Right ventricle myocardium superior (tissue), 1 donor: ENCODE data around the gene GUCA2A. TPM values are rescaled to one million over a fixed set of nuclear protein-coding genes. Genes with fewer than 3 reads are reported as not detected.

Experiments
- ATAC-seq: fragments of 200-7000 bp; cut with Tn5 transposase; one replicate; pipeline ENCODE4 v1.9.1; 2020; ENCODE audit warnings: mild to moderate bottlenecking; ENCODE audit not compliant: poor library complexity
- DNase-seq: peaks from one replicate; pipeline ENCODE4 v3.0.0-alpha.2; 2020
- intact Hi-C: fragments of 100-400 bp; cut with DNase I; formaldehyde crosslinking; loops from one replicate; pipeline ENCODE4 v1.11.2; 2022
- total RNA-seq: library from RNA; stranded (reverse); fragmentation: NEBNext Ultra II Directional; extraction: Animal tissue kit (Norgen Biotek cat#: 25700); gene quantifications from one replicate; pipeline ENCODE4 v1.2.1, GENCODE V29; 2021
- donor health status: DM: no; HTN: yes; CAD: no; lungs with severe emphysema.

Gene GUCA2A
- total RNA-seq, 1 donor from 2014 or later: not detected

DNA sequence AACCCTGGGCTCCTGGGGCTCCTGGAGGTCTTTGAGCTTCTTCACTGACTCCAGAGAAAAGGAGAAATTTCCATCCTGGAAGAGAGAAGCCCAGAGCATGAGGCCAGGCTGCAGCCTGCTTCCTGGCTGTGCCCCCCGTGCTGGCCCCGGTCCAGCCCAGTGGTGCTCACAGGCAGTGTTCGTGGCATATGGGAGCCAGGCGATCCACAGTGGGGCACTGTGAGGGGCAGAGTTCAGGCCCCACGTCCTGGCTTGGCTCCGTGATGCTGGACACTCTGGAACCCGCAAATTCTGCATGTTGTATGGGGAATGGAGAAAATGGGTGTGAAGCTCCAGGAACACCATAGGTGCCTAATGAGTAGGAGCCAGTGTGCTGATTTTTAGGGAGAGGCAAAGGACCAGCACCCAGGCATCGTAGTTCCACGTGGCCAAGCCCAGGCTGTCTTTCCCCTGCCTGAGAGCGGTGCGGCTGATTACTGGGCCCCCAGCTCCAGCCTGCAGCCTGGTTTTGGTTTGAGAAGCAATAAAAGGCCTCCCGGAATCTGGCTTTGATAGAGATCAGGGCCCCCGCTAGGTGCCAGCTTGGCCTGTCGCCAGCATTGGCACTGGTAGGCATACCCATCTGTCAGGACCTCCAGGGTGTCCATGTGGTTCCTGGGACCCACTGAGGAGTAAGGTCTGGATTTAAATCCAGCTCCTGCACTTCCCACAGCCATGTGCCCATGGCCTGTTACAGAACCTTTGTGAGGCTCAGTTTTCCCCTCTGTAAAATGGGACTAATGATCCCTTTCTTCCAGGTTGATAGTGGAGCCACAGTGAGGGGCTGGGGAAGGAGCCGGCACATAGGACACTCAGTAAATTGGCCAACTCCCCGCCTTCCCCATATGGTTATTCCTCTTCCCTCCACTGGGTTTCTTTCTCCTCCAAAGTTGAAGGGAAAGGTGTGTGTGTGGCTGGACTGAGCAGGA is 725 bp downstream of the GUCA2A start:
- ATAC-seq (no peak), DNase-seq (no peak)
- intact Hi-C loops: no loop called here

DNA sequence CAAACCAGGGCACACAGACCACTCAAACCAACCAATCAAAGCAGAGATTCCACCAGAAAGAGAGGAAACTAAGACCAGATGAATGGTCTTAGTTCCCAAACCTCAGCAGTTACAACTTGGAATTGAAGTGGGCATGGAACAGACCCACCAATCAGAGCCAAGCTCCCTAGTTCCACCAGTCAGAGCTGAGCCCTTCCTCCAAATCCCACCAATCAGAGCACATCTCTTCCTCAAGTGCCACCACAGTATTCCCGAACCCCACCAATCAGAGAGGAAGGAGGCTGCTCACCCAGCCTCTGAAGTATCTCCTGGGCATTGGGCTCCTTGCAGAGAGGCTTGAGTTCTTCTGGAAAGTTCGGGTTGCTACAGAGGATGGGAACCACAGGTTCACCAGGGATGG is 1.4 kb downstream of the GUCA2A start:
- ATAC-seq (no peak), DNase-seq (no peak)
- intact Hi-C loops: no loop called here

DNA sequence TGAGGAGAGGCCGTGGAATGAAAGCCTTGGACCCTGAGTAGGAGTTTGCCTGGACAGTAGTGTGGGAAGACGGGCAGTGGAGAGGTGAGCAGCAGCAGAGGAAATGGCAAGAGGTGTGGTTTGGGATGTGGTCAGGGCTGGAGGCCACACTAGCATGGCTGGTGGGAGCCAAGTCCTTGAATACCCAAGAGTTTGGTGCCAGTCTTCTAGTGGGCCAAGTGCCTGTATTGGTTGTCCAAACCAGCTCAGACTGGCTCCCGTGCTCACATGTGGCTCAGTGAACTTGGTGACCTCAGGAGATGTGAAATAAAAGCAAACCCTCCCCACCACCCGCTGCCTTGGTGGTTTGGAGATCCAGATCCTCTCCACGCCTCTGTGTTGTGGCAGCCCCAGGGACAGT is 2.4 kb downstream of the GUCA2A start:
- ATAC-seq (no peak), DNase-seq (no peak)
- intact Hi-C loops: no loop called here

DNA sequence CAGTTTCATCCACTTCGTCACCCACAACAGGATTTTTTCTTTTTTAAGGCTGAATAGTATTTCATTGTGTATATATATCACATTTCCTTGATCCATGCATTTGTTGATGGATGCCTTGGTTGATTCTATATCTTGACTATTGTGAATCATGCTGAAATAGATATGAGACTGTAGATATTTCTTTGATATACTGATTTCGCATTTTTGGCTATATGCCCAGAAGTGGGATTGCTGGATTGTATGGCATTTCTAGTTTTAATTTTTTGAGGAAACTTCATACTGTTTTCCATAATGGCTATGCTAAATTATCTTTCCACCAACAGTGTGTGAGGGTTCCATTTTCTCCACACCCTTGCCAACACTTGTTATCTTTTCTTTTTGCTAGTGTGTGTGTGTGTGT is 6.4 kb downstream of the GUCA2A start:
- DNase-seq: no peak
- intact Hi-C loops: no loop called here
- ATAC-seq: no peak

DNA sequence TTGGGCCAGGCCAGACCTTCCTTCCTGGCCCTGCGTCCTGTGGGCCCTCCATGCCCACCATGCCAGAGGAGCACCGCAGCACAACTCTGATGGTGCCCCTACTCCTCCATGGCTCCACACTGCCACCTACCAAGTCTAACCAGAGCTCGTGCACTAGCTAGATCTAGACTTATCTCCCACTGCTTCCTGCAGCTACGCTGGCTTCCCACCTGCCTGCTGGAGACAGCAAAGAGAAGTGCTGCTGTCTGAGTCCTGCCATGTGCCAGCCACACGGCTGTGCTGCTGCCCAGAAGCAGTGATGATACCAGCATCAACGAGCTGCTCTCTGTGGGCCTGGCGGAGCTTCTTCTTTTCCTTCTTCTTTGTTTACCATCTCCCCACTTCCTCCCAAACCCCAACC is 6.9 kb downstream of the GUCA2A start:
- ATAC-seq (no peak), DNase-seq (no peak)
- intact Hi-C loops: no loop called here

DNA sequence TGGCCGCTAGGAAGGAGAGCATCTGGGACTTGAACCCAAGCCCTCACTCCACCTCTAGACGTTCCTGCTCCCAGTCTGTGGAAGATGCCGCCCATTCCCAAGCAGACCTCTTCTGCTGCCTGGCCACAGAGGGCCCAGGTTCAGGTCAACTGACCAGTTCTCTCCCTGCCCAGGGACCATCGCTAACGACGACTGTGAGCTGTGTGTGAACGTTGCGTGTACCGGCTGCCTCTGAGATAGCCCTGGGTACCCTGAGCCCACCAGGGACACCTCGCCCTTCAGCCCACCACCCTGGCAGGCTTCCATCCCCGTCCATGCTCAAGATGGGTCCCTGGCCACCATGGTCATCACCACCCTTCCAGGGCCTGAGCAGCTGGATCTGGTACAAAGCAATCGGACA is 9.2 kb downstream of the GUCA2A start:
- DNase-seq: no peak
- intact Hi-C loops: no loop called here
- no peak for ATAC-seq

DNA sequence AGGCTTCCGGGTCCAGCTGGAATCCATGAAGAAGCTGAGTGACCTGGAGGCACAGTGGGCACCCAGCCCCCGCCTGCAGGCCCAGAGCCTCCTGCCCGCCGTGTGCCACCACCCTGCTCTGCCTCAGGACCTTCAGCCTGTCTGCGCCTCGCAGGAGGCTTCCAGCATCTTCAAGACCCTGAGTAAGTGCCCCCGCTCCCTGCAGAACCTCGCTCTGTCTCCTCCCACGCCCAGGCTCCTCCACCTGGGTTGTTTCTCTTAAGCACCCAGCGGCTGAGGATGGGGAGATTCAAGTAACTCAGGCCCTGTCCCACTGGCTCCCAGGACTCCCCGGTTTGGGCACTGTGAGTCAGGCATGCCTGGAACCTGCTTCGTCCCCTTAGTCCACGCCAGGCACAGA is 9.9 kb downstream of the GUCA2A start:
- intact Hi-C loops: no loop called here
- DNase-seq (no peak), ATAC-seq (no peak)

DNA sequence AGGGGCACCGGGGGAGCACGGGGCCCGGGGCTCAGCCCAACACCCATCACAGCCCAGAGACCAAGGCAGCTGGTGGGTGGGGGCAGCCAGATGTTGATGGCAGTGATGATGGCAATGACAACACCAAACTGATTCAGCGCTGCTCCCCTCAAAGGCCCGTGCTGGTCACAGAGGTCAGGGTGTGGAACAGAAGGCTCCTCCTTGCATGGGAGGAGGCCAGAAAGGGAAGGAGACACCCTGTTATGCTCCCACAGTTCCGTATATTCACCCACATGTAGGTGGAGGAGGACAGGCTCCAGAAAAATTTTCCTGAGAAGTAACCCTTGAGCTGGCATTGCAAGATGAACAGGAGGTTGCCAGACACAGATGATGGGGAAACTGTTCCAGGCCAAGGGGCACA is 10.9 kb downstream of the GUCA2A start:
- DNase-seq: no peak
- no peak for ATAC-seq
- intact Hi-C loops: no loop called here

DNA sequence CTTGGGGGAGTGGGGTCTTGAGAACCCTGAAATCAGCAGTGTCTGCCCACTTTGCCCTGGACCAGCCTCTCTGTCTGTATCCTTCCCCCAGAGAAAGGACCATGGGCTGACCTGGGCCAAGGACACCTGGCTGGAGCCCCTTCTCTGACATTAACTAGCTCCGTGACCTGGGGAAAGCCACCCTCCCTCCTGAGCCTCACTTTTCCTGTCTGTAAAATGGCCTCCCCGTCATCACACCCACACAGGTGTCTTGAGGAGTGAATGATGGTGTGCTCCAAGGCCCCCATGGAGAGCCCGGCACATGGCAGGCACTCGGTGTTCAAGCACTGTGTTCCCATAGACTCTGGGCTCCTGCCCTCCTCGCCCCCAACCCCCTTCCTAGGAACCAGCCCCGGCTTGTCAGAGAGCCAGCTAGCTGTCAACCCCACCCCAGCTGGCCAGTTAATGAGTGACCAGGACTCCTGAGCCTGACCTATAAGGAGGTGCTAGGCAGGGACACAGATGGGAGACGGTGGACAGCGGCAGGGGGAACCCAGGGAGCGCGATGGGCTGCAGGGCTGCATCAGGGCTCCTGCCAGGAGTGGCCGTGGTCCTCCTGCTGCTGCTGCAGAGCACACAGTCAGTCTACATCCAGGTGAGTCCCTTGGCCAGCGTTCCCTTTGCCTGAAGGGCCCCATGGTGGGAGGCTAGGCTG is 11.5 kb downstream of the GUCA2A start, which contains the start of gene GUCA2B:
GUCA2B (plus strand) TSS at position 504 of the 694 bp plus-strand sequence; CDS start at position 545, 41 bp downstream.
- ATAC-seq: no peak
- no peak for DNase-seq
- intact Hi-C loops: no loop called here

DNA sequence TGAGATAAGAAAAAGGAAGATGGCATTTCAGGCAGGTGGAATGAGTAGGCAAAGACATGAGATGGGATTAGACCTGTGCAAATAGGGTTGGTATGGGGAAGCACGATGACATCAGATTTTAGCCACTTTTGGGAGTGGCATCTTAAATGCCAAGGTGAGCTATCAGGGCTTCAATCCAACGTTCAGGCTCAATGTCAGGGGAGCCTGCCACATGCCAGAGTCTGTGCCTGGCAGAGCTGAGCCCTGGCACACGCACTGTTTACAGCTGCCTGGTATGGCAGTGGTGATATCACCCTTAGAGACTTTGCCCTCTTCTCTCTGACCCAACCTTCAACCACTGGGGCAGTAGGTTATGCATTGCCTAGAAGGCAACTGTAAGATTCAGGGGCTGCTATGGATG is 12.4 kb downstream of the GUCA2A start:
- ATAC-seq (peak; percentile 91), DNase-seq (no peak)
- intact Hi-C loops: no loop called here

DNA sequence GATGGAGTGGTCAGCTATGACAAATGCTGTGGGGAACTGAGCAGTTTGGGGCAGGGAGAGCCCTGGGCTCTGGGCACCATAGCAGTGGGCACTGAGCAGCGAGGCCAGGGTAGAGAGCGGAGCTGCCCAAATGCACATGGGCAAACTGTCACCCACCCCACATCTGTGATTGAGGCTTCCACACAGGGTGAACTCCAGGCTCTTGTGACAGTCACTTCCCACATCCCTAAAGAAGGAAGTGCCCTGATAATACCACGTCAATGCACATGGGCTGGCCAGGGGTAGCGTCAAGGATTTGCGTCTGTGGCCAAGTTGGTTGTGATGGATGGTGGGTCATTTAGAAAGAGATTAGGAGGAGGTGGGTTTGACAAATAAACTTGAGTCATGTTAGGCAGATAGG is 13.9 kb downstream of the GUCA2A start:
- intact Hi-C loops: no loop called here
- no peak for DNase-seq
- no peak for ATAC-seq

DNA sequence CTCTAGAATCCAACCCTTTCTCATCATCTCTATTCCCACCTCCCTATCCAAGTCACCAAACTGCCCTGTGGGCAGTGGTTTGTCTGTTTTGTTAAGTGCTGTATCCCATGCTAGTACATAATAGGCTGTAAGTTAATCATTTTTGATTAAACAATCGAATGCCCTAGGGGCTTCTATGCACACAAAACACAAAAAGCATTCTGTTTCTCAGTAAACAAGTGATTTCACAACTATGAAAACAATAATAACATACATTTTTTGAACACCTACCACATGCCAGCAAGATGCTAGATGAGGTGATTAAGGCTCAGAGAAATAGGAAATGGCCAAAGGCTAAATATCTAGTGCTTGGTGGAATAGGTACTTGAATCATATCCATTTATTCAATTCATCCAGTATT is 16.4 kb downstream of the GUCA2A start:
- no peak for ATAC-seq
- DNase-seq: no peak
- intact Hi-C loops: no loop called here

DNA sequence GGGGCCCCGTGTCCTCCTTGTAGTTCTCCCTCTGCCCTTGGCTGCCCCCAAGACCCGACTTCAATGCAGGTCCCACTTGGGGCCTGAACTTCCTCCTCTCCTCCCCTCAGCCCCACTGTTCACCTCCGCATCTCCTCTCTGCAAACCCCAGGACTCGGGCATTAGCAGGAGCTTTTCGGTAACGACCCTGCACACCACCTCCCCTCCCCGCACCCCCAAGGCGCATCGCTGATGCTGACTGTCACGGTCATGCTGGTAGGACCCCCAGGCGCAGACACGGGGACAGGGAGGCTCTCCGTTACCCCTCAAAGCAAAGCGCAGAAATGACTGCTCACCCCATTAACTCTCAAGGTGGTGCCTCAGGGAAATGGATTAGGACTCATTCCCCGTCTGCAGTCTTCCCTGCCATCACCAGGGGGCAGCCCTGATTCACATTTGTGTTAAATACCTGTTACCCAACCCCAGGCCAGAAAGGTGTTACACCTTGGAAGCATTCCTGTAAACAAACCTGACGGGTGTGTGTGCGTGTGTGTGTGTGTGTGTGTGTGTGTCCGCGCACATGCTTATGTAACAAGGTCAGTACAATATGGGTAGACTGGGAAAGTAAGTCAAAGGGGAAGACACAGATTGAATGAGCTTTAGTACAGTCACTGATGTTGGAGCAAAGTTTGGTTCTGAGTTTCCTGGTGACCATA is 17.8 kb downstream of the GUCA2A start:
- peak; percentile 74 for DNase-seq
- intact Hi-C loops: no loop called here
- ATAC-seq: peak; percentile 80

DNA sequence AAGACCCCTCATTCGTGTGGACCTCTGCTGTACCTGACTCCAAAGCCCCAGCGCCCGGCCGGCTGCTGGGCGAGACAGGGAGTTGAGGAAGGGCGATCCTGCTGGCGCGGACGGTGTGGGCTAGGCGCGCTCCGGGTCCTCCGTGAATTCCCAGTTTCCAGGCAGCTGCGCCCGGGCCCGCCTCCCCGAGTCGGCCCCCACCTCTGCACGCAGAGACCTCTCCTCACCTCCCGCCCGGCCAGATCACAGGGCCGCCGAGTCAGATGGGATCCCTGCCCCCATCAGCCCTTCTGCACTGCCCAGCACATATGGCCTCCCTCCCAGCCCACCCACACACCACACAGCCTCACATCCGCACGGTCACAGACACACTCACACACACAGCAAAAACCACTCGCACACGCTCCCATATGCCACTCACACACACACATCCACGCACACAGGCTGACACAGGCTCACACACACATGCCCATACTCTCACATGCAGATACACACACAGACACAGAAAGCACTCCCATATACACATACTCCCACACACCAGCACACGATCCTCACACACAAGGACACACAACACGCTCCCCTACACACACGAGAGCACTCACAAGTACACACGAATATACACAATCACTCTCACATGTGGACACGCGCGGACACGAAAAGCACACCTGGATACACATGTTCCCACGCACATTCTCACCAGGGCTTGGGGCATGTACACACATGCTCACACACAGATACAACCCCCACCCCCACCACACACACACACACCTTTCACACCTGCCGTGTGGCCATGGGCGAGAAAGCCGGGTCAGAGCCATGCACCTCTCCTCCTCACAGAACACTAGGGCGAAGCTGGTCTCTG is 18.6 kb downstream of the GUCA2A start:
- no peak for DNase-seq
- ATAC-seq: no peak
- intact Hi-C loops: no loop called here

DNA sequence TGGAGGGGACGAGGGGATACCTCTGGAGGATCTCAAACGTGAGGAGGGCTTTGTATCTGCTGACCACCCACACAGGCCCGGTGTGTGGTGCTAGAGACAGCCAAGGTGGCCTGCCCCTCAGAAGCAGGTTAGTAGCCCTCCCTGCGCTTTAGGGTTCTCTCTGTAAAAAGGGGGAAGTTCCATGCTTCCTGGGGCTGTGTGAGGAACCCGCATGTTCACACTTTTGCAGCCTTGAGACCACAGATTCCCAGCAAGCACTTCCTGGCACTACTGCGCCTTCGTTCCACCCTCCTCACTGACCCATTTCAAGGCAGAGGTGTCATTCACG is 19.2 kb downstream of the GUCA2A start:
- DNase-seq (no peak), ATAC-seq (no peak)
- intact Hi-C loops: no loop called here

DNA sequence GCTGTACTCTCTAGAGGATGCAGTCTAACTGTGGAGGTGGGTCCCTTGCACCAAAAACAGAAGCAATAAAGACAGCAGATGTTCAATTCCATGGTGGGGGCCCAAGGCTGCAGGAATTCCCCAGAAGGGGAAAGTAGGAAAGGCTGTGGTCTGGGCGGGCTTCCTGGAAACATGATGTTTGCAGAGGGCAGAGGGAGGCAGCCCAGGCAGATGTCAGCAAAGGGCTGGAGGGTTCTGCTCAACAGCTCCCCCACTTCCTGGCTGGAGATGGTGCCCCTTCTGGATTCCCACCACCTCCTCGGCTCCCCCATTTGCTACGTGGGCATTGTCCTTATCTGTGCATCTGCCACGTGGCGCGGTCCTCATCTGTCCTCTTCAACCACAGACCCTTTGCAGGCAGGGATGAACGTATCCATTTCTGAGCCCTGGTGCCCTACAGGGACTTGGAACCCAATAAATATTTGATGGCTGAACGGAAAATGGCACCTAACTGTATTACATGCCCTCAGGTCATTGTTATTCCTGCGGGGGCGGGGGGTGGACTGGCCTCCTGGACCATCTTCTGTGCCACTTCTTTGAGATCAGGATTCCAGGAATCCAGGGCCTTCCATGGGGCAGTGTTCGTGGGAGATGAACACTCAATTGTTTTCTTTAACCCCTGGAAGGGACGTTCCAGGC is 19.7 kb downstream of the GUCA2A start:
- DNase-seq: no peak
- intact Hi-C loops: no loop called here
- no peak for ATAC-seq

DNA sequence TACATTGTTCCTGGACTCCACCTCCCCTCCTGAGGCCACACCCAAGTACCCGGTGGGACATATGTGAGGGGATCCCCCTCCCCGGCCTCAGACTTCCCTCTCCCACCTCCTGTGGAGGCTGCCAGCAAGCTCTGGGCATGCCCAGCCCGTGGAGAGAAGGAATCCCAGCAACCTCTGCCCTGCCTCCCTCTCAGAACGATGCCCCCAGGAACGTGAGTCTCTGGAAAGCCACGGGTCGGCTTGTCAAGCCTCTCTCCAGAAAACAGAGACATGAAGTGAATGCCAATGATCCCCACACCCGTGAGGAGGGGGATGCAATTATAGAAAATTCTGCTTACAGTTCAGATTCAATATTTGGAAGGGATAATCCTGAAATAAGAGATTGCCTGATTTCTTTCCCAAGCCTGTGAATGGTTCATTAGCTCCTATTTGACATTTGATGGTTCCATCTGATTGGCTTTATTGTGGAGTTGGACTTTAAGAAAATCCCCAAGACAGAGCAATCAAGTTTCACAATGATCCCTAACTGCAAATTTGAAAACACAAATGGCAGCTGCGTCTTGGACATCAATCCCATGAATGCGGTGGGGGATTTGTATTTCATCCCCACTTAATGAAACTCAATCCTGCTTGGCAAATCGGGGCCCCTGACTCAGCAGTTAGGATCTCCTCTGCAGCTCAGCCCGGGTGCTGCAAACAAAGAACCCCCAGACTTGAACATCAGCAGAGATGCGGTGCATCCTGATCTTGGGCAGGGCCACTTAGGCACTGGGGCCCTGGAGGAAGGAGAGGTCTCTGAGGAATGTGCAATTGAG is 20.4 kb downstream of the GUCA2A start:
- DNase-seq (no peak), ATAC-seq (no peak)
- intact Hi-C loops: no loop called here
